Ureter (tissue), 1 donor: ENCODE results near the gene NAPB. TPM values are rescaled to one million over a fixed set of nuclear protein-coding genes. Genes with fewer than 3 reads are reported as not detected.
"Not testable (repeated sequence)": the region's sequence is repeated elsewhere in the genome, so short reads cannot be mapped to it uniquely, and the experiment has no call there.

Source experiments
- DNase-seq: peaks from one replicate; pipeline ENCODE4 v3.0.0-alpha.2; 2020; ENCODE audit warnings: low spot score
- total RNA-seq: library from RNA; stranded (reverse); gene quantifications from one replicate; pipeline ENCODE4 v1.2.4, GENCODE V29; 2023
- donor health status: DM: yes; HTN: yes; CAD: no.

NAPB gene
- 14.6 TPM for total RNA-seq

GRCh38 chr20:23420943-23421931 lies at the start of gene NAPB:
TSS of gene NAPB (minus strand) at chr20:23421488. CDS start at chr20:23421402, 86 bp downstream.
- peak; percentile 93 for DNase-seq

- not testable (repeated sequence) for DNase-seq
Observed at GRCh38 chr20:23466961-23467360, 45.7 kb upstream of the NAPB start.

GRCh38 chr20:23461180-23461579 lies 39.9 kb upstream of the NAPB start:
- DNase-seq: no peak

- no peak for DNase-seq
Observed at GRCh38 chr20:23459461-23460150, 38.3 kb upstream of the NAPB start.

- DNase-seq: no peak
Observed at GRCh38 chr20:23456873-23457272, 35.6 kb upstream of the NAPB start.

- DNase-seq: no peak
Observed at GRCh38 chr20:23456409-23456808, 35.1 kb upstream of the NAPB start.

GRCh38 chr20:23455639-23456038 lies 34.4 kb upstream of the NAPB start:
- no peak for DNase-seq

- DNase-seq: no peak
Observed at GRCh38 chr20:23454816-23455215, 33.5 kb upstream of the NAPB start.

- no peak for DNase-seq
Observed at GRCh38 chr20:23453549-23454543, 32.6 kb upstream of the NAPB start.

- DNase-seq: no peak
Observed at GRCh38 chr20:23452776-23453175, 31.5 kb upstream of the NAPB start, which contains the start of gene CST11. TSS of gene CST11 (minus strand) at chr20:23452876. CDS start at chr20:23452811, 65 bp downstream.

GRCh38 chr20:23451956-23452487 lies 30.7 kb upstream of the NAPB start:
- no peak for DNase-seq

GRCh38 chr20:23450877-23451276 lies 29.6 kb upstream of the NAPB start:
- DNase-seq: no peak

GRCh38 chr20:23449421-23449820 lies 28.1 kb upstream of the NAPB start:
- DNase-seq: no peak

GRCh38 chr20:23448167-23448566 lies 26.9 kb upstream of the NAPB start:
- no peak for DNase-seq

- no peak for DNase-seq
Observed at GRCh38 chr20:23446505-23446904, 25.2 kb upstream of the NAPB start.

GRCh38 chr20:23445596-23446217 lies 24.4 kb upstream of the NAPB start:
- no peak for DNase-seq

GRCh38 chr20:23444859-23445258 lies 23.6 kb upstream of the NAPB start:
- DNase-seq: no peak

GRCh38 chr20:23442436-23442835 lies 21.1 kb upstream of the NAPB start:
- DNase-seq: no peak

- DNase-seq: peak; percentile 74
Observed at GRCh38 chr20:23441850-23442313, 20.6 kb upstream of the NAPB start.

GRCh38 chr20:23440004-23440403 lies 18.7 kb upstream of the NAPB start:
- DNase-seq: no peak

GRCh38 chr20:23438661-23439060 lies 17.4 kb upstream of the NAPB start:
- no peak for DNase-seq
